ENCODE data around the gene INHBE.

Gene INHBE

DNA sequence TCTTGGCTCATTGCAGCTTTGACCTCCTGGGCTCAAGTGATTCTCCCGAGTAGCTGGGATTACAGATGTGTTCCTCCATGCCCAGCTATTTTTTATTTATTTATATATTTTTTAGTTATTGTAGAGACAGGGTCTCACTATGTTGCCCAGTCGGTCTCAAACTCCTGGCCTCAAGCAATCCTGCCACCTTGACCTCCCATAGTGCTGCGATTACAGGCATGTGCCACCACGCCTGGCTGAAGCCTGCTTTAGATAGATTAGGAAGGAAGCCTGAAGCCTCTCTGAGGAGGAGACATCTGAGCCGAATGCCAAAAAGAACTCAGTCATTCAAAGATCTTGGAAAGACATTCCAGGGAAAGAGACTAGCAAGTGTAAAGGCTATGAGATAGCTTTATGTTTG lies 10.4 kb upstream of the INHBE start:
- no peak overlapping the region for H3K4me3 ChIP-seq (replicated peaks; ENCODE audit: low read depth, low read length)
- TF ChIP-seq, protein P1, sequence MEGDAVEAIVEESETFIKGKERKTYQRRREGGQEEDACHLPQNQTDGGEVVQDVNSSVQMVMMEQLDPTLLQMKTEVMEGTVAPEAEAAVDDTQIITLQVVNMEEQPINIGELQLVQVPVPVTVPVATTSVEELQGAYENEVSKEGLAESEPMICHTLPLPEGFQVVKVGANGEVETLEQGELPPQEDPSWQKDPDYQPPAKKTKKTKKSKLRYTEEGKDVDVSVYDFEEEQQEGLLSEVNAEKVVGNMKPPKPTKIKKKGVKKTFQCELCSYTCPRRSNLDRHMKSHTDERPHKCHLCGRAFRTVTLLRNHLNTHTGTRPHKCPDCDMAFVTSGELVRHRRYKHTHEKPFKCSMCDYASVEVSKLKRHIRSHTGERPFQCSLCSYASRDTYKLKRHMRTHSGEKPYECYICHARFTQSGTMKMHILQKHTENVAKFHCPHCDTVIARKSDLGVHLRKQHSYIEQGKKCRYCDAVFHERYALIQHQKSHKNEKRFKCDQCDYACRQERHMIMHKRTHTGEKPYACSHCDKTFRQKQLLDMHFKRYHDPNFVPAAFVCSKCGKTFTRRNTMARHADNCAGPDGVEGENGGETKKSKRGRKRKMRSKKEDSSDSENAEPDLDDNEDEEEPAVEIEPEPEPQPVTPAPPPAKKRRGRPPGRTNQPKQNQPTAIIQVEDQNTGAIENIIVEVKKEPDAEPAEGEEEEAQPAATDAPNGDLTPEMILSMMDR (IDR thresholded peaks at IDR 0.05; ENCODE audit: low read depth, low read length, missing control alignments), result no peak
- DNase-seq (ENCODE audit: extremely low read depth, low read depth), result no peak

DNA sequence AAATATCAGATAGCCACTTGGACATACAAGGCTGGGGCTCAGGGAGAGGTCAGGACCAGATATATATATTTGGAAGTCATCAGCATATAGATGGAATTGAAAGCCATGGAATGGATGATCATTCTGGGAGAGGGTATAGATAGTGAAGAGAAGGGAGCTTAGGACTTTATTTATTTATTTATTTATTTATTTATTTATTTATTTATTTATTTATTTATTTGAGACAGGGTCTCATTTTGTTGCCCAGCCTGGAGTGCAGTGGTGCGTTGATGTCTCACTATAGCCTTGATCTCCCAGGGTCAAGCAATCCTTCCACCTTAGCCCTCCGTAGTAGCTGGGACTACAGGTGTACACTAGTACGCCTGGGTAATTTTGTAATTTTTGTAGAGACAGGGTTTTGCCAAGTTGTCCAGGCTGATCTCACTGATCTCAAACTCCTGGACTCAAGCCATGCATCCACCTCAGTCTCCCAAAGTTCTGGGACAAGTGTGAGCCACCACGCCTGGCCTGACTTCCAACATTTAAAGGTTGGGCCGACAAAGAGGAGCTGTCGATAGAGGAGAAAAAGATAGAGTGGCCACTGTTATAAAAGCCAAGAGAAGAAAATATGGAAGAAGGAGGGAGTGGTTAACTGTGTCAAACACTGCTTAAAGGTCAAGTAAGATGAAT lies 8.7 kb upstream of the INHBE start:
- TF ChIP-seq, protein P1 (IDR thresholded peaks at IDR 0.05; ENCODE audit: low read depth, low read length, missing control alignments), result no peak
- H3K4me3 ChIP-seq (replicated peaks; ENCODE audit: low read depth, low read length), result no peak overlapping the region
- no peak for DNase-seq (ENCODE audit: extremely low read depth, low read depth)

DNA sequence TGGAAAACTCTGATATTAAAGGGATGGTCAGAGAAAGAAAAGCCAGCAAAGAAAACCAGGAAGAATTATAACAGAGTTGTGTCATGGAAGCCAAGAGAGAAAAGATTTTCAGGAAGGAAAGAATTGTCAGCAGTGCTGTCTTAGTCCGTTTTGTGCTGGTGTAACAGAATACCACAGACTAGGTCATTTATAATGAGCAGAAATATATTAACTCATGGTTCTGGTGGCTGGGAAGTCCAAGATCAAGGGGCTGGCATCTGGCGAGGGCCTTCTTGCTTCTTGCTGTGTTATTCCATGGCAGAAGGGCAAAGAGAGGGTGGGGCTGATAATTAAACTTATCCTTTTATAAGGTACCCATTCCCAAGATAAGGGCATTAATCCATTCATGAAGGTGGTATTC lies 6.4 kb upstream of the INHBE start:
- DNase-seq (ENCODE audit: extremely low read depth, low read depth), result no peak
- H3K4me3 ChIP-seq (replicated peaks; ENCODE audit: low read depth, low read length), result no peak overlapping the region
- TF ChIP-seq, protein P1 (IDR thresholded peaks at IDR 0.05; ENCODE audit: low read depth, low read length, missing control alignments), result no peak

DNA sequence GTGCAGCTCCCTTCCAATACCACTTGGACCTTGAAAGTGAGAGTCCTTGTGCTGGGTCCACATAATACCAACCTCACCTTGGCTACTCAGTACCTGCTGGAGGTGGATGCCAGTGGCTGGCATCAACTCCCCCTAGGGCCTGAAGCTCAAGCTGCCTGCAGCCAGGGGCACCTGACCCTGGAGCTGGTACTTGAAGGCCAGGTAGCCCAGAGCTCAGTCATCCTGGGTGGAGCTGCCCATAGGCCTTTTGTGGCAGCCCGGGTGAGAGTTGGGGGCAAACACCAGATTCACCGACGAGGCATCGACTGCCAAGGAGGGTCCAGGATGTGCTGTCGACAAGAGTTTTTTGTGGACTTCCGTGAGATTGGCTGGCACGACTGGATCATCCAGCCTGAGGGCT lies 5.7 kb upstream of the INHBE start:
- TF ChIP-seq, protein P1 (IDR thresholded peaks at IDR 0.05; ENCODE audit: low read depth, low read length, missing control alignments), result no peak
- H3K4me3 ChIP-seq (replicated peaks; ENCODE audit: low read depth, low read length), result no peak overlapping the region
- no peak for DNase-seq (ENCODE audit: extremely low read depth, low read depth)

DNA sequence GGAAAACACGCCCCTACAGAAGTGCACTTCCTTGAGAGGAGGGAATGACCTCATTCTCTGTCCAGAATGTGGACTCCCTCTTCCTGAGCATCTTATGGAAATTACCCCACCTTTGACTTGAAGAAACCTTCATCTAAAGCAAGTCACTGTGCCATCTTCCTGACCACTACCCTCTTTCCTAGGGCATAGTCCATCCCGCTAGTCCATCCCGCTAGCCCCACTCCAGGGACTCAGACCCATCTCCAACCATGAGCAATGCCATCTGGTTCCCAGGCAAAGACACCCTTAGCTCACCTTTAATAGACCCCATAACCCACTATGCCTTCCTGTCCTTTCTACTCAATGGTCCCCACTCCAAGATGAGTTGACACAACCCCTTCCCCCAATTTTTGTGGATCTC lies 5.0 kb upstream of the INHBE start:
- TF ChIP-seq, protein P1 (IDR thresholded peaks at IDR 0.05; ENCODE audit: low read depth, low read length, missing control alignments), result no peak
- no peak overlapping the region for H3K4me3 ChIP-seq (replicated peaks; ENCODE audit: low read depth, low read length)
- DNase-seq (ENCODE audit: extremely low read depth, low read depth), result no peak

DNA sequence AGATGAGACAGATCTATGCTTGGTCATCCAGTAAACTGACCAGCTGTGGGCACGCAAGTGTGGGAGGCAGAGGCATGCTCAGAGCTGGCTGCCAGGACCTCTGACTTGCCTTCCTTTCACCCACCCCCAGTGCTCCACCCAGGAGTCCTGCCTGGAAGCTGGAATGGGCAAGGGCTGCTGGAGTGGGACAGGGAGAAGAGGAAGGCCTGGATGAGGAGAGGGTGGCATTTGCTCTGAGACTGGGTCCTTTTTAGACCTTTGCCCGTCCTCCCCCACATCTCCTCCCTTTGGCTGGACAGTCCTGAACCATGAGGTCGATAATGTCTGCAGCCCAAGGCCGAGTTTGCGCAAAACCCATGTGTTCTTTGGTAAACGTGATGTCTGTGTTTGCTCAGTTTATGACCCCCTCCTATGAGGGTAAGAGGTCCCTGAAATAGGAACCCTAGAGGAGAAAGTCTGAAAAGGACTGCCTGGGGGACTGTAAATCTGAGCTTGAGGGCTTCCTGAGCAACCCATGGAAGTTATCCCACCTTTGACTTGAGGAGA lies 3.8 kb upstream of the INHBE start:
- H3K4me3 ChIP-seq (replicated peaks; ENCODE audit: low read depth, low read length), result no peak overlapping the region
- no peak for DNase-seq (ENCODE audit: extremely low read depth, low read depth)
- TF ChIP-seq, protein P1 (IDR thresholded peaks at IDR 0.05; ENCODE audit: low read depth, low read length, missing control alignments), result no peak
